Endothelial cell of umbilical vein (primary cell): Measurements from ENCODE around the gene SV2C. TPM values are rescaled to one million over a fixed set of nuclear protein-coding genes. Genes with fewer than 3 reads are reported as not detected.

Experiments used
- BruUV-seq: library from RNA; stranded (reverse); fragments of 400-500 nt; replicated peaks from 2 replicates; lab custom pipeline; 2021; lab: Mats Ljungman, UMichigan
- CTCF ChIA-PET: fragments of 300-600, 350-600 bp; sonication (Branson Sonifier 250); formaldehyde crosslinking; loops from one replicate; lab custom pipeline; 2021; ENCODE audit warnings: antibody characterized with exemption, inconsistent platforms; lab: Charles Lee
- POLR2A ChIA-PET: fragments of 300-600, 350-600 bp; sonication (Branson Sonifier 250); formaldehyde crosslinking; loops from one replicate; lab custom pipeline; 2021; ENCODE audit warnings: antibody characterized with exemption, inconsistent platforms; lab: Charles Lee
- DNase-seq: peaks from one replicate; pipeline ENCODE4 v3.0.0-alpha.2; 2011; ENCODE audit warnings: low read depth, low spot score
- FAIRE-seq: peaks from 2 replicates; lab custom pipeline; 2011; peaks lifted over from hg19 to GRCh38; lab: Jason Lieb, UNC
- H2AFZ ChIP-seq: 2 replicates; pipeline ENCODE4 v1.6.0; 2012; ENCODE audit warnings: low read depth, low read length, control low read depth, inconsistent platforms
- H3K27ac ChIP-seq: 2 replicates; pipeline ENCODE4 v1.5.1; 2011; ENCODE audit warnings: low read depth, mild to moderate bottlenecking, control low read depth, low read length, moderate library complexity; ENCODE audit not compliant: insufficient read depth
- H3K27me3 ChIP-seq, 2 experiments: 2 replicates each; pipeline versions ENCODE4 v1.6.0 to v1.6.1; 2011; ENCODE audit warnings: low read length in 2 of 2, mixed read lengths in 1 of 2; ENCODE audit not compliant: control insufficient read depth in 2 of 2, insufficient read depth in 2 of 2
- H3K36me3 ChIP-seq, 2 experiments: 2 replicates in 1 of 2; 3 replicates in 1 of 2; pipeline ENCODE4 v1.5.1; 2011; ENCODE audit warnings: low read length in 2 of 2, mild to moderate bottlenecking in 1 of 2, moderate library complexity in 1 of 2; ENCODE audit not compliant: control insufficient read depth in 2 of 2, insufficient read depth in 2 of 2; ENCODE audit errors: extremely low read depth in 1 of 2
- H3K4me1 ChIP-seq: 3 replicates; pipeline ENCODE4 v1.5.1; 2011; ENCODE audit warnings: mild to moderate bottlenecking, low read length; ENCODE audit not compliant: control insufficient read depth, insufficient read depth; ENCODE audit errors: extremely low read depth
- H3K4me2 ChIP-seq: 2 replicates; pipeline ENCODE4 v1.6.1; 2011; ENCODE audit warnings: low read length, control low read depth, mixed read lengths; ENCODE audit not compliant: insufficient read depth
- H3K4me3 ChIP-seq, 3 experiments: fragments of 200-600 bp in 1 of 3; sonication (generic), shearing (Covaris generic) in 1 of 3; replicated peaks in 1 of 3; 2 replicates each; pipeline ENCODE4 v1.5.1; 2011 to 2016; ENCODE audit warnings: control low read depth in 3 of 3, low read length in 3 of 3, mild to moderate bottlenecking in 2 of 3, inconsistent platforms in 1 of 3, low read depth in 1 of 3, moderate library complexity in 1 of 3; ENCODE audit not compliant: insufficient read depth in 1 of 3
- H3K79me2 ChIP-seq: 2 replicates; pipeline ENCODE4 v1.6.0; 2012; ENCODE audit warnings: low read length, inconsistent platforms; ENCODE audit not compliant: control insufficient read depth, insufficient read depth
- H3K9ac ChIP-seq: replicated peaks from 2 replicates; pipeline ENCODE3; 2011; ENCODE audit warnings: low read length, control low read depth; ENCODE audit not compliant: insufficient read depth; ENCODE audit errors: extremely low read depth
- H3K9me1 ChIP-seq: replicated peaks from 3 replicates; pipeline ENCODE4 v1.6.0; 2011; ENCODE audit warnings: mild to moderate bottlenecking, low read length; ENCODE audit not compliant: control insufficient read depth, insufficient read depth; ENCODE audit errors: extremely low read depth
- H3K9me3 ChIP-seq: replicated peaks from 2 replicates; pipeline ENCODE4 v1.5.1; 2012; ENCODE audit warnings: low read length, inconsistent platforms; ENCODE audit not compliant: control insufficient read depth, insufficient read depth
- H4K20me1 ChIP-seq: replicated peaks from 2 replicates; pipeline ENCODE3; 2011; ENCODE audit warnings: mild to moderate bottlenecking, low read length; ENCODE audit not compliant: control insufficient read depth, insufficient read depth; ENCODE audit errors: extremely low read depth
- CTCF ChIP-seq, 2 donors: IDR thresholded peaks; 1 replicate in 1 of 2; 2 replicates in 1 of 2; pipeline ENCODE4 v1.5.1; 2011; ENCODE audit warnings: low read length in 2 of 2, mild to moderate bottlenecking in 2 of 2, moderate library complexity in 2 of 2, control low read depth in 1 of 2, inconsistent platforms in 1 of 2, low read depth in 1 of 2; ENCODE audit not compliant: insufficient read depth in 1 of 2; ENCODE audit errors: extremely low read depth in 1 of 2
- EZH2 ChIP-seq: IDR thresholded peaks from 2 replicates; pipeline ENCODE4 v1.6.1; 2012; ENCODE audit warnings: borderline replicate concordance, low read depth, mild to moderate bottlenecking, moderate library complexity, low read length, inconsistent platforms; ENCODE audit not compliant: severe bottlenecking
- FOS ChIP-seq: IDR thresholded peaks from 2 replicates; pipeline ENCODE4 v1.6.1; 2011; ENCODE audit warnings: mild to moderate bottlenecking, low read length, moderate library complexity, borderline replicate concordance; ENCODE audit not compliant: insufficient read depth
- GATA2 ChIP-seq: IDR thresholded peaks from 2 replicates; pipeline ENCODE4 v1.7.0; 2011; ENCODE audit warnings: low read depth, mild to moderate bottlenecking, moderate library complexity, mixed read lengths, low read length; ENCODE audit not compliant: insufficient read length, insufficient read depth
- JUN ChIP-seq: IDR thresholded peaks from 2 replicates; pipeline ENCODE4 v1.6.1; 2011; ENCODE audit warnings: borderline replicate concordance, low read depth; ENCODE audit not compliant: insufficient read length, insufficient read depth
- MAX ChIP-seq: IDR thresholded peaks from 2 replicates; pipeline ENCODE4 v1.6.1; 2011; ENCODE audit not compliant: insufficient read depth, insufficient read length
- MYC ChIP-seq: IDR thresholded peaks from one replicate; pipeline ENCODE4 v1.6.1; 2011; ENCODE audit warnings: mild to moderate bottlenecking, low read depth, low read length
- POLR2A ChIP-seq: IDR thresholded peaks from 2 replicates; pipeline ENCODE4 v1.6.1; 2012; ENCODE audit warnings: low read depth, mild to moderate bottlenecking, control low read depth, low read length
- POLR2AphosphoS5 ChIP-seq: IDR thresholded peaks from 2 replicates; pipeline ENCODE4 v1.6.1; 2012; ENCODE audit warnings: low read depth, mild to moderate bottlenecking, control low read depth, low read length, moderate library complexity; ENCODE audit not compliant: insufficient read depth
- dilution Hi-C: fragments of 300-500 bp; cut with MboI; formaldehyde crosslinking; loops from one replicate; pipeline ENCODE4 v1.15.0; 2019; ENCODE audit warnings: low sequenced_read_pairs; ENCODE audit not compliant: extremely low pct_ligation_motif_present
- intact Hi-C: fragments of 100-400 bp; cut with micrococcal nuclease; formaldehyde crosslinking; loops from one replicate; pipeline ENCODE4 v1.10.0; 2022
- polyA plus RNA-seq, 4 experiments: library from polyadenylated mRNA; depleted of rRNA in 3 of 4; stranded (reverse) in 3 of 4; unstranded in 1 of 4; fragments of >200 nt; gene quantifications; 2 replicates each; pipeline versions ENCODE4 v1.2.1 to v1.2.3, GENCODE V29; 2011 to 2012; ENCODE audit warnings: missing spikeins in 1 of 4
- total RNA-seq: library from RNA; stranded (reverse); gene quantifications from 2 replicates; pipeline ENCODE4 v1.2.3, GENCODE V29; 2021

SV2C gene
- total and polyA plus RNA-seq, 2 donors (not counting 3 experiments of a cell fraction or from before 2014, with no cell fraction given): not detected

- H4K20me1 ChIP-seq: no peaks in the 10 kb centered on the region
- H3K4me1 ChIP-seq: no peaks in the 10 kb centered on the region
- H3K9ac ChIP-seq: no peak overlapping the region
- dilution Hi-C loops (no loop called here), intact Hi-C loops (loop anchor here (5.0 kb wide), 1 partner anchor 53 kb away; no protein-coding TSS in a partner anchor)
- H3K9me3 ChIP-seq: no peaks in the 10 kb centered on the region
- peaks cover 1 to 2% of the 10 kb centered on the region in 2 experiments for H3K27me3 ChIP-seq
- no peaks in the 10 kb centered on the region for H3K79me2 ChIP-seq
- CTCF ChIA-PET: interaction anchor here (1.6 to 3.2 kb wide), 2 partner anchors 10 kb away, joined by 13 to 38 read pairs; no protein-coding TSS in a partner anchor
- H3K36me3 ChIP-seq: no peaks in the 10 kb centered on the region
- POLR2A ChIA-PET: no interaction called here
- no peak overlapping the region for H2AFZ ChIP-seq
- no peak overlapping the region for H3K4me3 ChIP-seq
- FAIRE-seq (no peak), DNase-seq (no peak)
- TF ChIP-seq MYC (no peak), EZH2 (no peak), MAX (no peak), GATA2 (no peak), POLR2A (no peak), CTCF (IDR thresholded peaks at IDR 0.05; ENCODE audit: extremely low read depth in 1 of 2, insufficient read depth in 1 of 2, low read depth in 1 of 2, low read length in 2 of 2) (no peak), POLR2AphosphoS5 (no peak), JUN (no peak), FOS (no peak)
- BruUV-seq: no TSS peak
- H3K4me2 ChIP-seq: no peak overlapping the region
- H3K9me1 ChIP-seq: no peaks in the 10 kb centered on the region
- no peak overlapping the region for H3K27ac ChIP-seq
Observed at GRCh38 chr5:76165029-76165428, 81.8 kb downstream of the SV2C start.
